ENCODE results near the gene FANCC.

DNA sequence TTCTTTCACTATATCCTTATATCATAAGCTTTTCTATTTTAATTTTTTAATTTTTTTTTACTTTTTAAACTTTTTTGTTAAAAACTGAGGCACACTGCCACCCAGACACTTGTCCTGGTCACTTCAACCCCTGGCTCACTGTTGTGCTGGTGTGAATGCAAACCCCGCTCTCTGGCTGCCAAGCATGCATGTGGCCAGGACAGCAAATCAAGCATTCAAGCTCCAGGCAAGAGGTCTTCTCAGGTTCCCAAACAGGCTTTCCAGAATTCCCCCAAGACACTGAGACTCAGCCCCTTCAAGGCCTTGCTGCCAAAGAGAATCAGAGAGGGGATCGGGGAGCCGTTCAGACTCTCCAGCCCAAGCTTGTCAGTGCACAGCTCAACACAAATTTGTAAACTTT lies 139.9 kb downstream of the FANCC start:
- TF ChIP-seq YY1 (IDR thresholded peaks at IDR 0.05; ENCODE audit: insufficient read depth, insufficient read length) (no peak), ZNF274 (IDR thresholded peaks at IDR 0.05; ENCODE audit: low read depth, low read length) (no peak), SUZ12 (IDR thresholded peaks at IDR 0.05; ENCODE audit: extremely low read depth, insufficient read depth, insufficient read length) (no peak)
